Eye (tissue), 1 donor: ENCODE measurements around the gene GABRQ.
A peak's percentile ranks its signal among the peaks of the same experiment; 100 is the strongest.

Experiments used
- DNase-seq: peaks from one replicate; pipeline ENCODE4 v3.0.0-alpha.2; 2015

GABRQ gene

GRCh38 chrX:152637649-152638442 is at the start of gene GABRQ:
TSS of gene GABRQ (plus strand) at chrX:152637895. CDS start at chrX:152638203, 308 bp downstream.
- DNase-seq: peak; percentile 86

GRCh38 chrX:152588206-152588605 is 49.5 kb upstream of the GABRQ start:
- no peak for DNase-seq

GRCh38 chrX:152600853-152601633 is 36.7 kb upstream of the GABRQ start:
- peak; percentile 76 for DNase-seq

GRCh38 chrX:152601848-152602616 is 35.7 kb upstream of the GABRQ start:
- DNase-seq: peak; percentile 15

- no peak for DNase-seq
Measured at GRCh38 chrX:152614791-152615190, 22.9 kb upstream of the GABRQ start.

GRCh38 chrX:152619897-152620296 is 17.8 kb upstream of the GABRQ start:
- DNase-seq: no peak

GRCh38 chrX:152632445-152633097 is 5.1 kb upstream of the GABRQ start:
- peak; percentile 84 for DNase-seq

GRCh38 chrX:152635941-152636340 is 1.8 kb upstream of the GABRQ start:
- peak; percentile 79 for DNase-seq

- DNase-seq: peak; percentile 20
Measured at GRCh38 chrX:152638443-152638904, 779 bp downstream of the GABRQ start.

- no peak for DNase-seq
Measured at GRCh38 chrX:152639426-152639825, 1.7 kb downstream of the GABRQ start.

GRCh38 chrX:152640034-152640818 is 2.5 kb downstream of the GABRQ start:
- no peak for DNase-seq

- DNase-seq: no peak
Measured at GRCh38 chrX:152641256-152641875, 3.7 kb downstream of the GABRQ start.

- peak; percentile 54 for DNase-seq
Measured at GRCh38 chrX:152641996-152642395, 4.3 kb downstream of the GABRQ start.

- DNase-seq: no peak
Measured at GRCh38 chrX:152642931-152643564, 5.4 kb downstream of the GABRQ start.

- DNase-seq: no peak
Measured at GRCh38 chrX:152646961-152647360, 9.3 kb downstream of the GABRQ start.

- DNase-seq: no peak
Measured at GRCh38 chrX:152647978-152648377, 10.3 kb downstream of the GABRQ start.

- no peak for DNase-seq
Measured at GRCh38 chrX:152652060-152652459, 14.4 kb downstream of the GABRQ start.

GRCh38 chrX:152652467-152652866 is 14.8 kb downstream of the GABRQ start:
- DNase-seq: no peak

GRCh38 chrX:152656087-152656486 is 18.4 kb downstream of the GABRQ start:
- no peak for DNase-seq

GRCh38 chrX:152656890-152657289 is 19.2 kb downstream of the GABRQ start:
- DNase-seq: no peak

GRCh38 chrX:152658302-152658701 is 20.6 kb downstream of the GABRQ start:
- no peak for DNase-seq
